ENCODE data around the gene UCP1.

GRCh38 chr4:140515423-140515822 lies 53.3 kb downstream of the UCP1 start:
- TF ChIP-seq CTCF (optimal IDR thresholded peaks at IDR 0.05 in 1 of 3, IDR thresholded peaks at IDR 0.05 in 1 of 3, conservative IDR thresholded peaks at IDR 0.05 in 1 of 3; ENCODE audit: extremely low read depth in 1 of 3, insufficient read depth in 2 of 3, low read length in 3 of 3) (no peak), EZH2 (IDR thresholded peaks at IDR 0.05; ENCODE audit: low read length) (no peak)

Measured in keratinocyte (primary cell).